Measurements from ENCODE around the gene ITPRIPL2.

- TF ChIP-seq CTCF (IDR thresholded peaks at IDR 0.05) (no peak), POLR2A (IDR thresholded peaks at IDR 0.05) (no peak)
These were observed 5.1 kb upstream of the ITPRIPL2 start for GRCh38 chr16:19108409-19109287.
